GM18502 (cell line): Measurements from ENCODE around the gene CACNG3.
"Not testable (repeated sequence)": the region's sequence is repeated elsewhere in the genome, so short reads cannot be mapped to it uniquely, and the experiment has no call there.

ENCODE experiments used
- ATAC-seq: cut with Tn5 transposase; IDR thresholded peaks from one replicate; pipeline ENCODE4 v1.9.1; 2021; ENCODE audit warnings: mild to moderate bottlenecking; ENCODE audit not compliant: unreplicated experiment, poor library complexity

Gene CACNG3

GRCh38 chr16:24328835-24329452 is 72.8 kb downstream of the CACNG3 start:
- no peak for ATAC-seq

- no peak for ATAC-seq
These were observed 76.0 kb downstream of the CACNG3 start for GRCh38 chr16:24332178-24332577.

GRCh38 chr16:24332582-24333090 is 76.5 kb downstream of the CACNG3 start:
- no peak for ATAC-seq

- ATAC-seq, result no peak
These were observed 80.4 kb downstream of the CACNG3 start for GRCh38 chr16:24336491-24336890.

- no peak for ATAC-seq
These were observed 80.9 kb downstream of the CACNG3 start for GRCh38 chr16:24337013-24337412.

GRCh38 chr16:24343829-24344228 is 87.7 kb downstream of the CACNG3 start:
- not testable (repeated sequence) for ATAC-seq

GRCh38 chr16:24344784-24345183 is 88.6 kb downstream of the CACNG3 start:
- ATAC-seq, result no peak

- no peak for ATAC-seq
These were observed 89.6 kb downstream of the CACNG3 start for GRCh38 chr16:24345704-24346103.

GRCh38 chr16:24346734-24347133 is 90.6 kb downstream of the CACNG3 start:
- no peak for ATAC-seq

GRCh38 chr16:24347556-24347955 is 91.4 kb downstream of the CACNG3 start:
- no peak for ATAC-seq

GRCh38 chr16:24348545-24349290 is 92.6 kb downstream of the CACNG3 start:
- ATAC-seq, result no peak

GRCh38 chr16:24349320-24349719 is 93.2 kb downstream of the CACNG3 start:
- ATAC-seq, result no peak

GRCh38 chr16:24352746-24353145 is 96.6 kb downstream of the CACNG3 start:
- no peak for ATAC-seq

- no peak for ATAC-seq
These were observed 97.5 kb downstream of the CACNG3 start for GRCh38 chr16:24353622-24354021.

- ATAC-seq, result no peak
These were observed 101.4 kb downstream of the CACNG3 start for GRCh38 chr16:24357511-24357910.

GRCh38 chr16:24358117-24358516 is 102.0 kb downstream of the CACNG3 start:
- no peak for ATAC-seq

- no peak for ATAC-seq
These were observed 103.4 kb downstream of the CACNG3 start for GRCh38 chr16:24359490-24359889.

GRCh38 chr16:24360936-24361335 is 104.8 kb downstream of the CACNG3 start:
- no peak for ATAC-seq

GRCh38 chr16:24364596-24364995 is 108.5 kb downstream of the CACNG3 start:
- no peak for ATAC-seq

GRCh38 chr16:24367186-24367710 is 111.1 kb downstream of the CACNG3 start:
- no peak for ATAC-seq

GRCh38 chr16:24372824-24373223 is 116.7 kb downstream of the CACNG3 start:
- ATAC-seq, result no peak

GRCh38 chr16:24378999-24379398 is 122.9 kb downstream of the CACNG3 start:
- ATAC-seq, result no peak
